ENCODE measurements around the gene CRACDL.

DNA sequence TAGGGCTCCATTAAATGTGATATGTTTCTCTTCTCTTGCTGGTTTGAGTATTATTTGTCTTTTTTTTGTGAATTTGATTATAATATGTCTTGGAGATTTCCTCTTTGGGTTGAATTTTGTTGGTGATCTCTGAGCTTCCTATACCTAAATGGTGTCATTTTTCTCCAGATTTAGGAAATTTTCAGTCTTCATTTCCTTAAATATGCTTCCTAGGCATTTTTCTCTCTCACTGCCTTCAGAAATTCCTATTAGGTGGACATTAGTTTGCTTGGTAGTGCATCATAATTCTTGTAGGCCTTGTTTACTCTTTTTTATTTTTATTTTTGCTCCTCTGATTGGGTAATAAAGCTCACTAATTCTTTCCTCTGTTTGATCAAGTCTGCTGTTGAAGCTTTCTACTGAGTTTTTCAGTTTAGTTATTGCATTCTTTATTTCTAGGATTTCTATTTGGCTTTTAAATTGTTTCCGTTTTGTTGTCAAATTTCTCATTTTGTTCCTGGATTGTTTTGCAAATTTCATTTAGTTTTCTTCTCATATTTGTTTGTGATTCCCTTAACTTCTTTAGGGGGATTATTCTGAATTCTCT is 36.6 kb upstream of the CRACDL start:
- TF ChIP-seq, protein P1, sequence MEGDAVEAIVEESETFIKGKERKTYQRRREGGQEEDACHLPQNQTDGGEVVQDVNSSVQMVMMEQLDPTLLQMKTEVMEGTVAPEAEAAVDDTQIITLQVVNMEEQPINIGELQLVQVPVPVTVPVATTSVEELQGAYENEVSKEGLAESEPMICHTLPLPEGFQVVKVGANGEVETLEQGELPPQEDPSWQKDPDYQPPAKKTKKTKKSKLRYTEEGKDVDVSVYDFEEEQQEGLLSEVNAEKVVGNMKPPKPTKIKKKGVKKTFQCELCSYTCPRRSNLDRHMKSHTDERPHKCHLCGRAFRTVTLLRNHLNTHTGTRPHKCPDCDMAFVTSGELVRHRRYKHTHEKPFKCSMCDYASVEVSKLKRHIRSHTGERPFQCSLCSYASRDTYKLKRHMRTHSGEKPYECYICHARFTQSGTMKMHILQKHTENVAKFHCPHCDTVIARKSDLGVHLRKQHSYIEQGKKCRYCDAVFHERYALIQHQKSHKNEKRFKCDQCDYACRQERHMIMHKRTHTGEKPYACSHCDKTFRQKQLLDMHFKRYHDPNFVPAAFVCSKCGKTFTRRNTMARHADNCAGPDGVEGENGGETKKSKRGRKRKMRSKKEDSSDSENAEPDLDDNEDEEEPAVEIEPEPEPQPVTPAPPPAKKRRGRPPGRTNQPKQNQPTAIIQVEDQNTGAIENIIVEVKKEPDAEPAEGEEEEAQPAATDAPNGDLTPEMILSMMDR (IDR thresholded peaks at IDR 0.05): no peak
- TF ChIP-seq POLR2A (IDR thresholded peaks at IDR 0.05): no peak
